Measurements from ENCODE around the gene PSG6. TPM values are rescaled to one million over a fixed set of nuclear protein-coding genes. Genes with fewer than 3 reads are reported as not detected.
"Not testable (repeated sequence)": the region's sequence is repeated elsewhere in the genome, so short reads cannot be mapped to it uniquely, and the experiment has no call there.

Gene PSG6
- total RNA-seq, 1 experiment from 2014 or later: not detected

- H3K36me3 ChIP-seq (ENCODE audit: insufficient read depth, low read length); H2AFZ ChIP-seq (ENCODE audit: low read length); H3K9me3 ChIP-seq (ENCODE audit: low read length); H3K79me2 ChIP-seq (ENCODE audit: low read length); H3K4me1 ChIP-seq (ENCODE audit: low read length); H3K4me2 ChIP-seq (ENCODE audit: low read depth, low read length, poor library complexity, severe bottlenecking); H3K9me2 ChIP-seq (replicated peaks; ENCODE audit: insufficient read depth, low read length); H3K27ac ChIP-seq (ENCODE audit: low read length); H4K20me1 ChIP-seq (ENCODE audit: insufficient read depth, low read depth, low read length); H3K4me3 ChIP-seq (ENCODE audit: low read length); H3K27me3 ChIP-seq (ENCODE audit: low read length); H3K9ac ChIP-seq (ENCODE audit: low read length); DNase-seq: not testable (repeated sequence)
Observed at GRCh38 chr19:42876596-42876995, 41.1 kb downstream of the PSG6 start.

- not testable (repeated sequence) for DNase-seq; H2AFZ ChIP-seq (ENCODE audit: low read length); H3K9me3 ChIP-seq (ENCODE audit: low read length); H3K4me1 ChIP-seq (ENCODE audit: low read length); H3K36me3 ChIP-seq (ENCODE audit: insufficient read depth, low read length); H3K9ac ChIP-seq (ENCODE audit: low read length); H3K27me3 ChIP-seq (ENCODE audit: low read length); H3K4me2 ChIP-seq (ENCODE audit: low read depth, low read length, poor library complexity, severe bottlenecking); H3K27ac ChIP-seq (ENCODE audit: low read length); H3K4me3 ChIP-seq (ENCODE audit: low read length); H3K79me2 ChIP-seq (ENCODE audit: low read length); H4K20me1 ChIP-seq (ENCODE audit: insufficient read depth, low read depth, low read length); H3K9me2 ChIP-seq (replicated peaks; ENCODE audit: insufficient read depth, low read length)
Observed at GRCh38 chr19:42875881-42876280, 41.8 kb downstream of the PSG6 start.

GRCh38 chr19:42874901-42875813, 42.5 kb downstream of the PSG6 start:
- H3K9me2 ChIP-seq (replicated peaks; ENCODE audit: insufficient read depth, low read length); H3K9me3 ChIP-seq (ENCODE audit: low read length); DNase-seq; H2AFZ ChIP-seq (ENCODE audit: low read length); H3K27ac ChIP-seq (ENCODE audit: low read length); H3K4me3 ChIP-seq (ENCODE audit: low read length); H3K36me3 ChIP-seq (ENCODE audit: insufficient read depth, low read length); H3K27me3 ChIP-seq (ENCODE audit: low read length); H3K9ac ChIP-seq (ENCODE audit: low read length); H3K79me2 ChIP-seq (ENCODE audit: low read length); H3K4me2 ChIP-seq (ENCODE audit: low read depth, low read length, poor library complexity, severe bottlenecking); H3K4me1 ChIP-seq (ENCODE audit: low read length); H4K20me1 ChIP-seq (ENCODE audit: insufficient read depth, low read depth, low read length): not testable (repeated sequence)

- H3K27ac ChIP-seq (ENCODE audit: low read length); H3K4me2 ChIP-seq (ENCODE audit: low read depth, low read length, poor library complexity, severe bottlenecking); H4K20me1 ChIP-seq (ENCODE audit: insufficient read depth, low read depth, low read length); DNase-seq; H3K9me3 ChIP-seq (ENCODE audit: low read length); H3K36me3 ChIP-seq (ENCODE audit: insufficient read depth, low read length); H2AFZ ChIP-seq (ENCODE audit: low read length); H3K4me1 ChIP-seq (ENCODE audit: low read length); H3K9ac ChIP-seq (ENCODE audit: low read length); H3K4me3 ChIP-seq (ENCODE audit: low read length); H3K79me2 ChIP-seq (ENCODE audit: low read length); H3K9me2 ChIP-seq (replicated peaks; ENCODE audit: insufficient read depth, low read length); H3K27me3 ChIP-seq (ENCODE audit: low read length): not testable (repeated sequence)
Observed at GRCh38 chr19:42874136-42874535, 43.6 kb downstream of the PSG6 start.

- no peak for DNase-seq
- no peak overlapping the region for H3K4me2 ChIP-seq (ENCODE audit: low read depth, low read length, poor library complexity, severe bottlenecking)
- no peaks in the 10 kb centered on the region for H4K20me1 ChIP-seq (ENCODE audit: insufficient read depth, low read depth, low read length)
Observed at GRCh38 chr19:42872608-42873007, 45.1 kb downstream of the PSG6 start.

GRCh38 chr19:42857544-42857867, 60.2 kb downstream of the PSG6 start:
- H3K4me2 ChIP-seq (ENCODE audit: low read depth, low read length, poor library complexity, severe bottlenecking): no peak overlapping the region

More at GRCh38 chr19:42872608-42873007, 45.1 kb downstream of the PSG6 start:
- H3K79me2 ChIP-seq (ENCODE audit: low read length): no peaks in the 10 kb centered on the region
- H3K36me3 ChIP-seq (ENCODE audit: insufficient read depth, low read length): no peaks in the 10 kb centered on the region
- no peak overlapping the region for H3K27ac ChIP-seq (ENCODE audit: low read length)
- H2AFZ ChIP-seq (ENCODE audit: low read length): no peak overlapping the region
- no peaks in the 10 kb centered on the region for H3K9me2 ChIP-seq (replicated peaks; ENCODE audit: insufficient read depth, low read length)
- H3K4me1 ChIP-seq (ENCODE audit: low read length): no peaks in the 10 kb centered on the region
- no peaks in the 10 kb centered on the region for H3K27me3 ChIP-seq (ENCODE audit: low read length)
- H3K9me3 ChIP-seq (ENCODE audit: low read length): no peaks in the 10 kb centered on the region
- H3K4me3 ChIP-seq (ENCODE audit: low read length): no peak overlapping the region
- no peak overlapping the region for H3K9ac ChIP-seq (ENCODE audit: low read length)

GRCh38 chr19:42856866-42857543, 60.7 kb downstream of the PSG6 start:
- peak; percentile 61 for DNase-seq
- H3K27me3 ChIP-seq (ENCODE audit: low read length); H2AFZ ChIP-seq (ENCODE audit: low read length); H3K9ac ChIP-seq (ENCODE audit: low read length); H3K4me1 ChIP-seq (ENCODE audit: low read length); H3K79me2 ChIP-seq (ENCODE audit: low read length); H3K4me3 ChIP-seq (ENCODE audit: low read length); H3K9me2 ChIP-seq (replicated peaks; ENCODE audit: insufficient read depth, low read length); H3K36me3 ChIP-seq (ENCODE audit: insufficient read depth, low read length); H3K27ac ChIP-seq (ENCODE audit: low read length); H3K9me3 ChIP-seq (ENCODE audit: low read length); H3K4me2 ChIP-seq (ENCODE audit: low read depth, low read length, poor library complexity, severe bottlenecking); H4K20me1 ChIP-seq (ENCODE audit: insufficient read depth, low read depth, low read length): not testable (repeated sequence)

More at GRCh38 chr19:42857544-42857867, 60.2 kb downstream of the PSG6 start:
- Histone ChIP-seq H3K4me1 (ENCODE audit: low read length) (no peaks in the 10 kb centered on the region), H3K79me2 (ENCODE audit: low read length) (no peaks in the 10 kb centered on the region), H3K9ac (ENCODE audit: low read length) (no peak overlapping the region), H3K27ac (ENCODE audit: low read length) (no peak overlapping the region), H3K36me3 (ENCODE audit: insufficient read depth, low read length) (no peaks in the 10 kb centered on the region), H3K4me3 (ENCODE audit: low read length) (no peak overlapping the region), H2AFZ (ENCODE audit: low read length) (no peak overlapping the region), H3K9me2 (replicated peaks; ENCODE audit: insufficient read depth, low read length) (no peaks in the 10 kb centered on the region), H3K27me3 (ENCODE audit: low read length) (no peaks in the 10 kb centered on the region), H4K20me1 (ENCODE audit: insufficient read depth, low read depth, low read length) (no peaks in the 10 kb centered on the region), H3K9me3 (ENCODE audit: low read length) (no peaks in the 10 kb centered on the region)
- no peak for DNase-seq

- H3K9ac ChIP-seq (ENCODE audit: low read length); H3K27me3 ChIP-seq (ENCODE audit: low read length); H3K79me2 ChIP-seq (ENCODE audit: low read length); H3K36me3 ChIP-seq (ENCODE audit: insufficient read depth, low read length); H3K4me3 ChIP-seq (ENCODE audit: low read length); H3K4me1 ChIP-seq (ENCODE audit: low read length); DNase-seq; H3K9me3 ChIP-seq (ENCODE audit: low read length); H4K20me1 ChIP-seq (ENCODE audit: insufficient read depth, low read depth, low read length); H2AFZ ChIP-seq (ENCODE audit: low read length); H3K4me2 ChIP-seq (ENCODE audit: low read depth, low read length, poor library complexity, severe bottlenecking); H3K9me2 ChIP-seq (replicated peaks; ENCODE audit: insufficient read depth, low read length); H3K27ac ChIP-seq (ENCODE audit: low read length): not testable (repeated sequence)
Observed at GRCh38 chr19:42854745-42855144, 62.9 kb downstream of the PSG6 start.

Data from Karpas-422 (cell line).